M059J (cell line): ENCODE measurements around the gene SMTN. TPM values are rescaled to one million over a fixed set of nuclear protein-coding genes. Genes with fewer than 3 reads are reported as not detected.
A peak's percentile ranks its signal among the peaks of the same experiment; 100 is the strongest.

ENCODE experiments used
- DNase-seq: peaks from one replicate; pipeline ENCODE4 v3.0.0-alpha.2; 2012; ENCODE audit warnings: low read depth
- total RNA-seq: library from RNA; depleted of rRNA; stranded (reverse); fragments of >200 nt; shearing (Covaris generic); gene quantifications from 2 replicates; pipeline ENCODE4 v1.2.3, GENCODE V29; 2014

SMTN gene
- total RNA-seq, 1 experiment from 2014 or later, result 53.2 TPM

DNA sequence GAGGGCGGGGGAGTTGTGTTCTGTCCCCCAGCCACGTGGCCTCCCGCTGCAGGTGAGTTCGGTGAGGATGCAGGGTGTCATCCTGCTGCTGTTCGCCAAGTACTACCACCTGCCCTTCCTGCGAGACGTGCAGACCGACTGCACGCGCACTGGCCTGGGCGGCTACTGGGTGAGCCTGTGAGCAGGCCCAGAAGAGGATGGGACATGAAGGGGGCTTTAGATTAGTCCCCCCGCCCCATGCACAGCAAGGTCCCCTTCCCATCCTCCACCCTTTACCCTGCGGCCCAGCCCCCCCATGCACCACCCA, 45.7 kb downstream of the SMTN start:
- DNase-seq, result no peak

DNA sequence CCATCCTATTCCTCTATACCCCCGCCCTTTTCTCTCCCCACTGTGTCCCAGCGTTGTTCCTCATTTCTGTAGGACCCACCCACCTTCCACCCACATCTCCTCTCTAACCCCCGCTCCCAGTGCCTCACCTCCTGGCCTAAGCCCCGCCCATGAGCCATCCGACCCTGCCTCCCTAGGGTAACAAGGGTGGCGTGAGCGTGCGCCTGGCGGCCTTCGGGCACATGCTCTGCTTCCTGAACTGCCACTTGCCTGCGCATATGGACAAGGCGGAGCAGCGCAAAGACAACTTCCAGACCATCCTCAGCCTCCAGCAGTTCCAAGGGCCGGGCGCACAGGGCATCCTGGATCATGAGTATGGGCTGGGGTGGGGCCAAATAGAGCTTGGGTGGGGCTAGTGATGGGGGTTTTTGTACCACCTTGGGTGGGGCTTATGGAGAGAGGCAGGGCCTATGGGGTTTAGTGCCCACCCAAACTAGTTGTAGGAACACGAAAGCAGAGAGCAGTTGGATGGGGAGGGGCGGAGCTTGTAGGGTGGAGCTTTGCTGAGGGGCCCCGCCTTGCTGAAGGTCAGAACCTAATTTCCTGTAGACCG, 46.2 kb downstream of the SMTN start:
- DNase-seq, result no peak

DNA sequence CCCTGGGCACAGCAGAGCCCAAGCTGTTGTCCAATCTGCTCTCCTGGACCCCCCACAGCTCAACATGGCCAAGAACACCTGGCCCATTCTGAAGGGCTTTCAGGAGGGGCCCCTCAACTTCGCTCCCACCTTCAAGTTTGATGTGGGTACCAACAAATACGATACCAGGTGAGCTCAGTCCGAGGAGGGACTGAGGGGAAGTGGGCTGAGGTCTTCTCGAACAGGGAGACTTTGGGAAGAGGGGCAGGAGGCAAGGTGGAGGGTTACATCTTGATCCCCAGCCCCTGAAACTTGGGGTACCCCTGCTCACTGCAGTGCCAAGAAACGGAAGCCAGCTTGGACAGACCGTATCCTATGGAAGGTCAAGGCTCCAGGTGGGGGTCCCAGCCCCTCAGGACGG, 47.0 kb downstream of the SMTN start:
- no peak for DNase-seq

DNA sequence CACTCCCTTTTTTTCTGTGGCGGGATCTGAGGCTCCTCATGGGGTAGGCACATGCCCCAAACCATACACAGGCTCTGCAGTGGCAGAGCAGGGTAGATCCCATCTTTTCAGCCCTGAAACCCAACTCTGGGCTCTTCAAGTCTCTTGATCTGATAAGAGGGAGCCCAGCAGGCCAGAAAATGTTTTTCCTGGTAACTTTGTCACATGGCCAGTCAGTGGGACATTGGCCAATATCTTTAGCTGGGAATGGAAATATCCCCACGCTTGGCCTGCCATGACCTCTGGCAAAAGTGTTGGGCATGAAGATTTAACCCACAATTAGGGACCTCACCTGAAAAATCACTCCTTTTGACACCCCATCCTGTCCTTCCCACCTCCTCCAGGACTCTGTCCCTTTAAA, 49.8 kb downstream of the SMTN start:
- no peak for DNase-seq

DNA sequence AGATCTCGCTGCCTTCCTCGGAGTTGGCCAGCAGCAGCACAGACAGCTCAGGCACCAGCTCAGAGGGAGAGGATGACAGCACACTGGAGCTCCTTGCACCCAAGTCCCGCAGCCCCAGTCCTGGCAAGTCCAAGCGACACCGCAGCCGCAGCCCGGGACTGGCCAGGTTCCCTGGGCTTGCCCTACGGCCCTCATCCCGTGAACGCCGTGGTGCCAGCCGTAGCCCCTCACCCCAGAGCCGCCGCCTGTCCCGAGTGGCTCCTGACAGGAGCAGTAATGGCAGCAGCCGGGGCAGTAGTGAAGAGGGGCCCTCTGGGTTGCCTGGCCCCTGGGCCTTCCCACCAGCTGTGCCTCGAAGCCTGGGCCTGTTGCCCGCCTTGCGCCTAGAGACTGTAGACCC, 52.8 kb downstream of the SMTN start:
- no peak for DNase-seq

DNA sequence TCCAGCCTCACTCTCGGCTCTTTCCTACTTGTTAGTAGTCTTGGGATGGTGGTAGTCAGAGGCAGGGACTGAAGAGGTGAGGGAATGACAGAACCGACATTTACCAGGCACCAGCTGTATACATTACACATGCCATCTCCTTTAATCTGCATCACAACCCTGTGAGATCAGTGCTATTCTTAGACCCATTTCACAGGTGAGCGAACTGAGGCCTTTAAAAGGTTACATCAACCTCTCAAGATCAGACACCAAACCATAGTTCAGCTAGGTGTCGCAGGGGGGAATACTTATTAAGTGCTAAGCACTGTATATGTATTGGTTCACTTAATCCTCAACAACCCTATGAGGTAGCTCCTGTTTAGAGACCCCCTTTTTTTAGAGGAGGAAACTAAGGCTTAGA, 53.6 kb downstream of the SMTN start:
- no peak for DNase-seq

DNA sequence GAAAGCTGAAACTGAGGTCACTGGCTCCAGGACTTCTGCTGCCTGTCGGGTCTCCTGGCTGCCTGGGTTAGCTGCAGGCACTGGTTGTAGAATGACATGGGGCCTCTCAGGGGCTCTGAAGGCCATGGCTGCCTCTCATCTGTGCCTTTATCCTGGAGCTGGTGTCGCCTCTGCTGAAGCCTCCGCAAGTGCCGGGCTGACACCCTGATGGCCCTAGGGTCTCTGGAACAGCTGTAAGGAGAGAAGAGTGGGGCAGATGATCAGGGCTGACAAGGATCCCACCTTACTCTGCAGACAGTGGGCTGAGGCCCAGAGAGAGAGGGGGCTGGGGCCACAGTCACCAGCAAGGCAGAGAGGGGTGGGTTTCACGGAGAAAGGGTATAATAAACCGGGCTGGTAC, 54.6 kb downstream of the SMTN start:
- DNase-seq, result no peak

DNA sequence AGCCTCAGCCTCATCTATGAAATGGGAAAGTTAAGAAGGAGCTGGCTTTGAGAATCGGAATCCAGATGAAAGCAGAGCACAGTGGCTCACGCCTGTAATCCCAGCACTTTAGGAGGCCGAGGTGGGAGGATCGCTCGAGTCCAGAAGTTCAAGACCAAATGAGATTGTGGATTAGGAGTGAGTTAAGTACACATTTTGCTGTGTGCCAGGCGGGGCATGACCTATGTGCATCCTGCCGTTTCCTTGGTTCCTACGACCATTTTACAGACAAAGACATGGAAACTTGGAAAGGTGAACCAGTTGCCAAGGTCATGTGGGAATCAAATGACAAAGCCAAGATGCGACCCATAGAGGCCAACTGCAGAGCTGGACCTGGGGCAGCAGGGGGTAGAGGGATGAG, 55.0 kb downstream of the SMTN start:
- no peak for DNase-seq

DNA sequence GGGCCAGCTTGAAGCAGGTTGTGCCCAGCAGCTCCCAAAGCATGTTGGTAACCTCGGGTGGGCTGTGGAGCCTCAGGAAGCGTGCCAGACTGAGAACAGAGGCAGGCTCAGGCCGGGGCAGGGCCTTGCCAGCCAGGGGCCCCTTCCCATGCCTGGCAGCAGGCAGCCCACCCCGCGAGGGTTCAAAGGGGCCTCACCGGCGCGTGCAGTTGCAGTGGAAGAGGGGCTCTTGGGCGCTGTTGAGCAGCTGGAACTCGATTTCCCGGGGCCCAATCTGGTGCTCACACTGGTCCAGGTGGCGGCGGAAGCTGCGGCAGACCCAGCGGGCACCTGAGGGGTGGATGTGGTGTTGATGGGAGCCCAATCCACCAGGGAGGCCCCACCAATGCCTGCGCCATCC, 55.6 kb downstream of the SMTN start:
- no peak for DNase-seq

DNA sequence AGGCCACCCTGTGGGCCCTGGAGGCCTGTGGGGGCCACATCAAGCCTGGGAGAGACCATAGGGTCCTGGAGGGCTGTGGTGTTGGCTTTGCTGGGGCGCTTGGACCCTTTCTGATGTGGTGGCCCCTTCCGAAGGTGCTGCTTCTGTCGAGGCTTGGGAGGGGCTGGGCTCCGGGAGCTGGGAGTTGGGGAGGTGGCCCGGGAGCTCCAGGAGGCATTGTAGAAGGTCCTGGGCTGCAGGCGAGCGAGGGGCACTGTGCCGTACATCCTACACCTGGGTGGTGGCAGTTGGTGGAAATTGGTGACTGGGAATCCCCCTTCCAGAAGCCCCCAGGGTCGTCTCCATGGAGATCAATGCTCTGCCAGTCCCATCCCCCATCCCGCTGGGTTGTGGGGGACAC, 56.6 kb downstream of the SMTN start:
- no peak for DNase-seq

DNA sequence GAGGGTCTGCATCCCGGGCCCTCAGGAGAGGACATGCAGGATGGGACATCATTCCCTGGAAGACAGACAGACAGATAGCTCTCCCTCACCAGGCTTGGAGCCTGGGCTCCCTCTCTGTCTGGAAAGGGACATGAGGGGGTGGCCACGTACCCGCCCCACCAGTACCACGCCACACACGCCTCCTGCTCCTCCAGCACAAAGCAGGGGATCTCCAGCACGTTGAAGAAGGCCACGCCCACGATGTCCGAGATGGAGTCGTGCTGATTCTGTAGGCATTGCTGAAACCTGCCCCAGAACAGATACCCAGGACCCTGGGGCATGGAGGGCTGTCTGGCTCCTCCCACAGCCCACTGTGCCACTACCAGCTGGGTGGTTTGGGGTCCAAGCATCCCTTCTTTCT, 57.0 kb downstream of the SMTN start:
- DNase-seq, result no peak

DNA sequence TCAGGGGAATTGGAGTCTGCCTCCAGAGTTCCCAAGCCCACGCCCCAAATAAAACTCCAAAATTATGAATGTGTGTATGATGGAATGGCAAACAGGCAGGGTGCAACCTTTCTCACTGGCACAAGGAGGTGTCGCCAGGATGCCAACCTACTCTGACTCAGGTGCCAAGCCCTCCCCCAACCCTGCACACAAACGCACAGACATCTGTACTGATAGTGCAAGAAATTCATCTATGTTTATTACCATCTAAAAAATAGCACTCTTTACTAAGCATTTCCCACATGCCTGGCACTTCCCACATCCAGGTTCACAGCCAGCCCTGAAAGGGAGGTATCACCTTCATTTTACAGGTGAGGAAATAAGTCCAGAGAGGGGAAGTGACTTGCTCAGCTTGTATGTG, 57.9 kb downstream of the SMTN start:
- DNase-seq, result no peak

DNA sequence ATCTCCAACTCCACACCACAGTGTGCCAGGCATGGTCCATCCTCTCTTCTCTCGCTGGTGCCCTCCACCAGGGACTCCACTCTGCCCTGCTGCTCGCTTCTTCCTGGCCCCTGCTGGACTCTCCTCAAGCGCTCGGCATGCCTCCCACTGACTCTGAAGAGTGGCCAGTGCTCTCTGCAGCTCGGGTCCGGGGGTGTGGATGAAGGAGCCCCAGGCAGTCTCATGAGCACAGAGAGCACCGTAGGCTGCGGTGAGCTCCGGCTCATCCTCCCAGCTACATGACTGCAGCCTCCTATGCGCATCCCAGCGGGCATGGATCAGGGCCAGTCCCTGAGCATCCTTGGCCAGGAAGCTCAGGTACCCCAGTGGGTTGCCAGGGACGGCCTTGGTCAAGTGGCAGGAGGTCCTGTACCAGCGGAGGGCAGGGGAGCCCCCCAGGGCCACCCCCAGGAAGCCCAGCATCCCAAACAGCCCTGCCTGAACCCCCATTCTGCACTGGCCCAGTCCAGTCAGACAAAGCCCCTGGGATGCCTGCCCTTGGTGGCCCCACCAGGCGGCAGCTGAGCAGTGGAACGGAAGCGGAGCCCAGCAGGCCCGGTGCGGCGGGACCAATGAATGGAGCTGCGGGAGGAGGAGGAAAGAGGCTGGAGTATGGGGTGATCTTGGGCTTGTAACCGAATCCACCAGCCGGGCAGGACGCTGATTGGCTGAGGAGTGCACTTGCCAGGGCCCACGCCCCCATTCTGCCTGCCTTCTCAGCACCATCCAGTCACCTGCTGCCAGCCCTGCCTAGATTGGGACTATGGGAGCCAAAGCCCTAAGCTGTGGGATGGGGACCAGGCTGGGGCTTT, 59.0 kb downstream of the SMTN start, which contains the start of gene PLA2G3:
PLA2G3 (minus strand) TSS at position 643 of the 851 bp plus-strand sequence; CDS start at position 489, 154 bp downstream.
- peak; percentile 45 for DNase-seq

DNA sequence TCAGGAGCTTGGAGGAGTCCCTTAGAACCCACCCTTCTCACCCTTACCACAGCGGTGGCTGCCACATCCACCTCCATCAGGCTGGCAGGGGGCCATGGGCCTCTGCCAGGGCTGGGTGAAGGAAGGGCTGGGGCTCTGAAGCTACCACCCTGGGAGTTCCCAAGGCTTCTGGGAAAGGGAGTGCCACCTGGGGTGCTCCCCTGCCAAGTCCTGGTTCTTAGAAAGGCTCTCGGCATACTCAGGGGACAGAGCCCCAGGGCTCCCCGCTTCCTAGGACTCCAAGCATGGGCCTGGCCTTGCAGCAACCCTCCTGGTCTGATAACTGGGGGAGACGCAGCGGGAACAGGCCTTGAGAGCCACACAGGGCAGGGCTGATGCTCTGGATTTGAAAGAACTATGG, 59.6 kb downstream of the SMTN start:
- no peak for DNase-seq

DNA sequence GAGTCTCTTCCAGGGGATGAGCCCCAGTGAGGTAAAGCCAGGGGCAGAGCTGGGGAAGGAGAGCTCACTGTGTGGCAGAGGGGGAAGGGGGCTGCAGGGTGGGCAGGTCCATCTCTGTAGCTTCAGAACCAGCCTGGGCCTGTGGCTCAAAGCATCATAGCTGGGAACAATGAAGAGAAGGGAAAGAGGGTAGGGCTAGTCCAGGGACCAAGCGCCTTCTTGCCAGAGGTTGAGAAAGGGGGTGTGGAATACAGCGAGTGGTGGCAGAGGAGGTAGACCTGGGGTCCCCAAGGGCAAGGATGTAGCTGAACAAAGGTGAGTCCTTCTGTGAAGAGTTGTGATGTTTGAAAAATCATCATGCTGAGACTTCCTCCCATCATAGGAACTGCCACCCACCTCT, 60.4 kb downstream of the SMTN start:
- DNase-seq, result no peak

DNA sequence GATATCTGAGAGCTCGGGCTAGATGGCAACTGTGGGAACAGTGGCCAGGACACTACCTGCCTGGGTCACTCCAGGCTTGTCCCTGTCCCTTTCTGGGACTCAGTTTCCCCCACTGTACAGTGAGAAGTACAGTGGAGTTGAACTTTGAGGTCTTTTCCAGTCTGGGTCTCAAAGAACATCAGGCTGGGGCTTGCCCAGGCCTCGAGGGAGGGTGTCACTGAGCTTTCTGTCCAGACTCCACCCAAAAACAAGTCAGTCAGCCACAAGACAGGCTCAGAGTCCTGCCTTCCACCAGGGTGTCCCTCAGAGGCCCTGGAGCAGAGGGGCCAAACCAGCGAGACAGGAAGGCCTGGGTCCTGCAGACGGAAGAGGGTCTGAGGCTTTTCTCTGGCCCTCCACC, 61.2 kb downstream of the SMTN start:
- DNase-seq, result no peak

DNA sequence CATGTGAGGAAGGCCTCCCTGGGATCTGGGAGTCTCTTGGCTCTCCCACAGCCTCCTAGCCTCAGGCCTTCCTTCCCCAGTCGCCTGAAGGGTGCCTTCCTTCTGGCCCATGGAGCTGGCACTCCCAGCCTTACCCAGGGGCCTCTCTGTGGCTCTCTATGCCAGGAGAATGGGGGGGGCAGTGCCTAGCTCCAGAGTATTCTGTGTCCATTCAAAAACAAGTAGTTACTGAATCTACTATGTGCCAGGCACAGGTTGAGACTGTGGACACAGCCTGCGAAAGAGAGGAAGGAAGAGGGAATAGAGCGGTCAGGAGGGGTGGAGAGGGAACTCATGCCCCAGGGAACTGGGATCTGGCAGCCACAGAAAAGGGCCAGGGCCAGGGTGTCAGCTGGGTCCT, 61.9 kb downstream of the SMTN start:
- no peak for DNase-seq

DNA sequence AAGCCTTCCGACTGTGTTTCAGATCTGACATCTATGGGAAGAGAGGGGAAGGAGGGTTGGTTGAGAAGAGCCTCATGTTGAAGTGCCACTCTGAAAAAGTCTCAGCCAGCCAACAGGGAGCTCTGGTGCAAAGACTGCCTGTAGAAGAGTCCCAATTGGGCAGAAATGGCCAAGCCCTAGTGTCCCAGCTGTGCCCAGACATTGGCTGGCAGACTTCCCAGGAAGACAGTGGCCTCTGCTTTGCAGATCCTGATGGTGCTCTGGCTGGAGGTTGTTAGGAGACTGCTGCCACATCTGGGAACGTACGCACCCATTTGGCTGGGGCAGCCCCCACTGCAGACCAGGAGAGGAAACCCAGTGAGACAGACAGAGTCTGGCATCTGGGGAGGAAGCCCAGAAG, 62.4 kb downstream of the SMTN start:
- DNase-seq, result no peak

DNA sequence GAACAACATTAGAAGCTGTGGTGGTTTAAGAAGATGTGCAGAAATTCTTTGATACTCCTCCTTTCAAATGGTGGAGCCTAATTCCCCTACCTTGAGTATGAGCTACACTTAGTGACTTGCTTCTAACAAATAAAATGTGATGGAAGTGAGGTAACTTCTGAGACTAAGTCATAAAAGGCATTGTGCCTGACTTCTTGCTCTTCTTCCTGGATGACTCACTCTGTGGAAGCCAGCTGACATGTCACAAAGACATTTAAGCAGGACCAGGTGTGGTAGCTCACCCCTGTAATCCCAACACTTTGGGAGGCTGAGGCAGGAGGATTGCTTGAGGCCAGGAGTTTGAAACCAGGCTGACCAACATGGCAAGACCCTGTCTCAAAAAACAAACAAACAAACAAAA, 63.1 kb downstream of the SMTN start:
- DNase-seq, result peak; percentile 44

DNA sequence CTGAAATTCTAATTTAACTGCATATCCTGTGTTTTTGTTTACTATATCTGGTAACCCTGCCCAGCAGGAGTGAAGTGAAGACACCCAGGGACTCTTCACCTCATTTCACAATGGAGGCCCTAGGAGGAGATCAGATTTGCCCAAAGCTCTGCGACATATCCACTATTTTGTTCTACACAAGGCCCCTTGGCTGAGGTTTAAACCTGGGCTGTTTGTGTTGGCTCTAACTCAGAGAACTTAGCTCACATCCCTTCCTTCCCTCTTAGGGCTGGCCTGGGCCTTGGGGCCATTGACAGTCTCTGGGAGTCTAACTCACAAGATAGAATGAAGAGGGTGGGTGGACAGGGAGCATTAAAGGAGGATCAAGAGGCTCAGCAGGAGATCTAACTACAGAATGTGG, 67.4 kb downstream of the SMTN start:
- peak; percentile 5 for DNase-seq

DNA sequence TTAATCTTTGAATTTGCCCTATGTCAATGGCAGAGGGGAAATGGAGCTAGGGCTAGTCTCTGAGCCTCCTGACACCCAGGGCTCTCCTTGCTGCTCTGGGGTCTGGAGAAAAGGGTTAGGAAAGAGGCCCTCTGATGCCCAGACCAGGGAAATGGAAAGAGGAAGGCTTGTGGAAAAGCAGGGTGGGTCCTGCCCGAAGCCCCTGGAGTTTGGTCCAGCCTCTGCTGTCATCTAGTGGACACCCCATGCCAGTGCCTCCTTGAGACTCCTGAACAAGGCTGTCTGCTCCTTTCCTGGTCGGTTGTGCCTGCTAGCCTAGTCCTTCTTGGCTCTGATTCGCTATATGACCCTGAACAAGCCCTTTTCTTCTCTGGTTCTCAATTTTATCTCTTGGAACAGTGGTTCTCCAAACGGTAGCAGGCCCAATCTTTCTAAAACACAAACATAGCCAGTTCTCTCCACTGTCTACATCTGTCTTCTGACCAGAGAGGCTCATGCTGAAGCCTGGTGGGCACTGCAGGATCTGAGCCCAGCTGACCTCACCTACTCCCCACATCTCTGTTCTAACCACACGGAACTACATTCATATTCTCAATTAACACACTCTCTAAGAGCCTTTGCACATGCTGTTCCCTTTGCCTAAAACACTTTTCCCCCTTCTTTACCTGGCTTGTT, 68.0 kb downstream of the SMTN start:
- DNase-seq, result peak; percentile 57

DNA sequence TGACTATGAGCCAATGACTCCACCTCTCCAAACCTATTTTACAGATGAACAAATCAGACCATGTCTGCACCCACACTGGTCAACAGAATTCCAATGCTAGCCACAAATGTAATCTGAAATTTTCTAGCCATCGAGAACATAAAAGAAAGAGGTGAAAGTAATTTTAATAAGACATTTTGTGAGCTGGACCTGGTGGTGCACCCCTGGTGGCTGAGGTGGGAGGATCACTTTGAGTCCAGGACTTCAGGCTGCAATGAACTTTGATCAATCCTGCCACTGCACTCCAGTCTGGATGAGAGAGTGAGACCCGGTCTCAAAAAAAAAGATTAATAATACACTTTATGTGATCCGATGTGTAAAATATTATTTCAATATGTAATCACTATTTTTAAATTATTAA, 69.5 kb downstream of the SMTN start:
- DNase-seq, result no peak

DNA sequence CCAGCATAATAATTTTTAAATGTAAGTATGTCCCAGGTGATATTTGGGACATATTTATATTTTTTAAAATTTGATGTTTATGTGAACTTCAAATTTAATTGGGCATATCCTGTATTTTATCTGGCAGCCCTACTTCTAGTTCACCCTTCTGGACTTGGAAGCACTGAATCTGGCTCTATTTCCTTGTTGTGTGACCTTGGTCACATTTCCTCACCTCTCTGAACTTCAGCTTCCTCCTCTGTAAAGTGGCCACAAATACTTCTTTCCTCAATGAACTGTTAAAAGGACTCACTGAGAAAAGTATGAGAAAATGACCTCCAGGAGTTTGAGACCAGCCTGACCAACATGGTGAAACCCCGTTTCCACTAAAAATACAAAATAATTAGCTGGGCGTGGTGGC, 70.8 kb downstream of the SMTN start:
- DNase-seq, result no peak
